Measurements from ENCODE around the gene SRBD1. TPM values are rescaled to one million over a fixed set of nuclear protein-coding genes. Genes with fewer than 3 reads are reported as not detected.

SRBD1 gene
- total RNA-seq, 1 donor from 2014 or later, result 19.3 TPM

DNA sequence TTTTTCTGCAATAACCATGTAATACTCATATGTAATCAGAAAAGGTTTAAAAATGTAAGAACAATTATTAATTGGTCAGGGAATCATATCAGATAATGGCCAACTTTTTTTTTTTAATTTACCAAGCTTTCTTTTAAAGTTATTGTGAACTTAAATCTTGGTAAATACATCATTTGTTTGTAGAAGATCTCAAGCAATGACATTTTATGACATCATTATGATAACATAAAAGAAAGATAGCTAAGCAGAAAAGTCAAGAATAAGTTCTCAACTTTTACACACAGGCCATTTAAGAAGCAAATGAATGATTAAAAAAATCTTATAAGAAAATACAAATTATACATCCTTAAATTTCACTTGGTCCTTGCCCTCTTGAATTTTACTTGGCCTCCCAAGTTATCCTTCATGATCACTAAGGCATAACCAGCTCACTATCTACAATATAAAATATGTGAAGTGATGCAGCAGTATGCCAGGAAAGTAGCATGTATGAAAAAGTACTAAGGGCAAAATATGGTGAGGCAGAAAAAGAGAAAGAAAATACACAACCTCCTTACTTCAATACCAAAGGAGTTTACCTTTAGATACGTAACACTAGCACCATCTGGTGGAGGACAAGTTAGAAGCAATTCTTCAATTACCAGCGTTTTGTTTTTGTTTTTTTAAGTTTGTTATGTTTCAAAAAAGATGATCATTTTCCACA is 116.6 kb downstream of the SRBD1 start:
- no peak for DNase-seq (ENCODE audit: extremely low spot score, unreplicated experiment)
- Mint-ChIP-seq H3K9me3 (no peaks in the 10 kb centered on the region), H3K4me1 (ENCODE audit: unreplicated experiment) (peaks cover 6% of the 10 kb centered on the region), H3K27ac (no peak overlapping the region), H3K36me3 (no peaks in the 10 kb centered on the region), H3K4me3 (no peak overlapping the region), H3K27me3 (no peaks in the 10 kb centered on the region)
- TF ChIP-seq, protein P1, sequence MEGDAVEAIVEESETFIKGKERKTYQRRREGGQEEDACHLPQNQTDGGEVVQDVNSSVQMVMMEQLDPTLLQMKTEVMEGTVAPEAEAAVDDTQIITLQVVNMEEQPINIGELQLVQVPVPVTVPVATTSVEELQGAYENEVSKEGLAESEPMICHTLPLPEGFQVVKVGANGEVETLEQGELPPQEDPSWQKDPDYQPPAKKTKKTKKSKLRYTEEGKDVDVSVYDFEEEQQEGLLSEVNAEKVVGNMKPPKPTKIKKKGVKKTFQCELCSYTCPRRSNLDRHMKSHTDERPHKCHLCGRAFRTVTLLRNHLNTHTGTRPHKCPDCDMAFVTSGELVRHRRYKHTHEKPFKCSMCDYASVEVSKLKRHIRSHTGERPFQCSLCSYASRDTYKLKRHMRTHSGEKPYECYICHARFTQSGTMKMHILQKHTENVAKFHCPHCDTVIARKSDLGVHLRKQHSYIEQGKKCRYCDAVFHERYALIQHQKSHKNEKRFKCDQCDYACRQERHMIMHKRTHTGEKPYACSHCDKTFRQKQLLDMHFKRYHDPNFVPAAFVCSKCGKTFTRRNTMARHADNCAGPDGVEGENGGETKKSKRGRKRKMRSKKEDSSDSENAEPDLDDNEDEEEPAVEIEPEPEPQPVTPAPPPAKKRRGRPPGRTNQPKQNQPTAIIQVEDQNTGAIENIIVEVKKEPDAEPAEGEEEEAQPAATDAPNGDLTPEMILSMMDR (conservative IDR thresholded peaks at IDR 0.05), result peak; percentile 93

DNA sequence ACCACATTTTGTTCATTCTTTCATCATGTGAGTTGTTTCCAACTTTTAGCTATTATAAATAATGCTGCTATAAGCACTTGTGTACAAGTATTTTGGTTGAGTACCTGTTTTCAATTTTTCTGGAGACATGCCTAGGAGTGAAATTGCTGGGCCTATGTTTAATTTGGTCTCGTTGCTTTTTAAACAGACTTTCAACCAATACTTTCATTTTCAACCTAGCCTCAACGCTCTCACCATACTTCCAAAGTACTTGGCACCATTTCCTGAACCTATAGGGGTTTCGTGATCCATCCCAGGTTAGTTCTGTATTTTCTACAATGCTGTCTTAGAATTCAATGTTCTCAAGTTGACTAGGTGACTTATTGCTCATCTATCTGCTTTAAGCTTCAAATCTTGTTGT is 126.1 kb downstream of the SRBD1 start:
- no peak overlapping the region for H3K4me3 Mint-ChIP-seq
- H3K36me3 Mint-ChIP-seq, result peaks cover 4% of the 10 kb centered on the region
- H3K4me1 Mint-ChIP-seq (ENCODE audit: unreplicated experiment), result no peaks in the 10 kb centered on the region
- no peaks in the 10 kb centered on the region for H3K9me3 Mint-ChIP-seq
- DNase-seq (ENCODE audit: extremely low spot score, unreplicated experiment), result no peak
- H3K27me3 Mint-ChIP-seq, result no peaks in the 10 kb centered on the region
- TF ChIP-seq, protein P1 (conservative IDR thresholded peaks at IDR 0.05), result no peak
- H3K27ac Mint-ChIP-seq, result no peak overlapping the region

DNA sequence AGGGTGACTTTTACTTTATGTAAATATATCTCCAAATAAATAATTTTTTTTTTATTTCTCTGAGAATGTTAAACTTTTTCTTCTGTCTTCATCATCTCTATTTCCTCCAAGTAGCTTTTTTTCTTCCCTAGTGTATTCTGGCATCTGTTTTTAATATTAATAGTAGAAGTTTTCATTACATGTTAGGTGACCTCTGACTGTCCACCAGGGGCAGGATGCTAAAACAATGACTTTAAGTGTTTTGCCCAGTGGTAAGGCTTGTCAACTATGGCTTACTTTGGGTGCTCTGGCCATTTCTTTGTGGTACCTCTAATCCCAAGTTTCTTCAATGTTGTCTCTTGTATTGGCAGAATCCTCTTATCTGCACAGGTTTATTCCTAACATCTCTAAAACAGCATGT is 127.1 kb downstream of the SRBD1 start:
- TF ChIP-seq, protein P1 (conservative IDR thresholded peaks at IDR 0.05), result peak; percentile 67
- Mint-ChIP-seq H3K9me3 (no peaks in the 10 kb centered on the region), H3K27ac (no peak overlapping the region), H3K36me3 (peaks cover 6% of the 10 kb centered on the region), H3K4me1 (ENCODE audit: unreplicated experiment) (no peaks in the 10 kb centered on the region), H3K27me3 (no peaks in the 10 kb centered on the region), H3K4me3 (no peak overlapping the region)
- DNase-seq (ENCODE audit: extremely low spot score, unreplicated experiment), result no peak

DNA sequence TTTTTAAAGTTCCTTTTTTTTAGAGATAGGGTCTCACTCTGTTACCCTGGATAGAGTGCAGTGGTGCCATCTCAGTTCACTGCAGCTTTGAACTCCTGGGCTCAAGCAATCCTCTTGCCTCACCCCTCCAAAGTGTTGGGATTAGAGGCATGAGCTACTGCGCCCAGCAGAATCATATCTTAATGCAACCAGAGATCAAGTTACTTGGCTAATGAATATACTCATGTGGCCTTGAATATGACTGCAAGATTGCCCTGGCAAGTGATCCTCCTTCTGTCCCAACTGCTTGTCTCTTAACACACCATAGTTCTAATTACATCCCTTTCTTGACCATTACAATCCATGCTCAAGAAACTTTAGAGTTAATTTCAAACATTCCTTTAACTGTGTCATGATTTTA is 133.5 kb downstream of the SRBD1 start:
- peaks cover 16% of the 10 kb centered on the region for H3K36me3 Mint-ChIP-seq
- TF ChIP-seq, protein P1 (conservative IDR thresholded peaks at IDR 0.05), result no peak
- no peaks in the 10 kb centered on the region for H3K9me3 Mint-ChIP-seq
- H3K4me1 Mint-ChIP-seq (ENCODE audit: unreplicated experiment), result no peaks in the 10 kb centered on the region
- H3K27ac Mint-ChIP-seq, result no peak overlapping the region
- no peak for DNase-seq (ENCODE audit: extremely low spot score, unreplicated experiment)
- H3K27me3 Mint-ChIP-seq, result no peaks in the 10 kb centered on the region
- H3K4me3 Mint-ChIP-seq, result no peak overlapping the region

DNA sequence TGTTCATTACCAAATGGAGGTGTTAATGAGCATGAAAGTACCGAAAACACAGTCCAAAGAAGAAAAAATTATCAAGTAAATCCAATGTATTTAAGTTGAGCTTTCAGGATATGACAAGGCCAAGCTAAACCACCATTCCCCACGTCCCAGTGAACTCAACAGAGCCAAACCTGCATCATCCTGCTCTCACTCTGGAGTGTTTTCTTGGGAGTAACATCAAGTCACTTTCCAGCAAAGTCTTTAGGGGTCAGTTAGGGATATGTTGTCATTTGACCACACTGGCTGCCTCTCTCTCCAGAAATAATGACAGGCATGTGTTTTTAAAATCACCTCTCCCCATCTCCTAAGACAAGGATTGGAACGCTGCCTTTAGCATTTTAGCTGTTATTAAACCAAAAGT is 140.5 kb downstream of the SRBD1 start:
- Mint-ChIP-seq H3K9me3 (no peaks in the 10 kb centered on the region), H3K36me3 (peaks cover 5% of the 10 kb centered on the region), H3K4me1 (ENCODE audit: unreplicated experiment) (peaks cover 8% of the 10 kb centered on the region), H3K27ac (no peak overlapping the region), H3K27me3 (no peaks in the 10 kb centered on the region), H3K4me3 (no peak overlapping the region)
- TF ChIP-seq, protein P1 (conservative IDR thresholded peaks at IDR 0.05), result no peak
- no peak for DNase-seq (ENCODE audit: extremely low spot score, unreplicated experiment)
